IPS-18c (cell line): Measurements from ENCODE around the gene DMTF1.
"Not testable (repeated sequence)": the region's sequence is repeated elsewhere in the genome, so short reads cannot be mapped to it uniquely, and the experiment has no call there.

Experiments
- H3K4me3 ChIP-seq: 2 replicates; pipeline ENCODE4 v1.7.0; 2013; ENCODE audit warnings: low read depth, mild to moderate bottlenecking, low read length, moderate library complexity; ENCODE audit not compliant: insufficient read depth
- H3K9me3 ChIP-seq: one replicate; pipeline ENCODE4 v1.6.1; 2013; ENCODE audit warnings: mild to moderate bottlenecking, low read length, moderate library complexity; ENCODE audit not compliant: control insufficient read depth, insufficient read depth

The DMTF1 gene, protein sequence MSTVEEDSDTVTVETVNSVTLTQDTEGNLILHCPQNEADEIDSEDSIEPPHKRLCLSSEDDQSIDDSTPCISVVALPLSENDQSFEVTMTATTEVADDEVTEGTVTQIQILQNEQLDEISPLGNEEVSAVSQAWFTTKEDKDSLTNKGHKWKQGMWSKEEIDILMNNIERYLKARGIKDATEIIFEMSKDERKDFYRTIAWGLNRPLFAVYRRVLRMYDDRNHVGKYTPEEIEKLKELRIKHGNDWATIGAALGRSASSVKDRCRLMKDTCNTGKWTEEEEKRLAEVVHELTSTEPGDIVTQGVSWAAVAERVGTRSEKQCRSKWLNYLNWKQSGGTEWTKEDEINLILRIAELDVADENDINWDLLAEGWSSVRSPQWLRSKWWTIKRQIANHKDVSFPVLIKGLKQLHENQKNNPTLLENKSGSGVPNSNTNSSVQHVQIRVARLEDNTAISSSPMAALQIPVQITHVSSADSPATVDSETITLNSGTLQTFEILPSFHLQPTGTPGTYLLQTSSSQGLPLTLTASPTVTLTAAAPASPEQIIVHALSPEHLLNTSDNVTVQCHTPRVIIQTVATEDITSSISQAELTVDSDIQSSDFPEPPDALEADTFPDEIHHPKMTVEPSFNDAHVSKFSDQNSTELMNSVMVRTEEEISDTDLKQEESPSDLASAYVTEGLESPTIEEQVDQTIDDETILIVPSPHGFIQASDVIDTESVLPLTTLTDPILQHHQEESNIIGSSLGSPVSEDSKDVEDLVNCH

DNA sequence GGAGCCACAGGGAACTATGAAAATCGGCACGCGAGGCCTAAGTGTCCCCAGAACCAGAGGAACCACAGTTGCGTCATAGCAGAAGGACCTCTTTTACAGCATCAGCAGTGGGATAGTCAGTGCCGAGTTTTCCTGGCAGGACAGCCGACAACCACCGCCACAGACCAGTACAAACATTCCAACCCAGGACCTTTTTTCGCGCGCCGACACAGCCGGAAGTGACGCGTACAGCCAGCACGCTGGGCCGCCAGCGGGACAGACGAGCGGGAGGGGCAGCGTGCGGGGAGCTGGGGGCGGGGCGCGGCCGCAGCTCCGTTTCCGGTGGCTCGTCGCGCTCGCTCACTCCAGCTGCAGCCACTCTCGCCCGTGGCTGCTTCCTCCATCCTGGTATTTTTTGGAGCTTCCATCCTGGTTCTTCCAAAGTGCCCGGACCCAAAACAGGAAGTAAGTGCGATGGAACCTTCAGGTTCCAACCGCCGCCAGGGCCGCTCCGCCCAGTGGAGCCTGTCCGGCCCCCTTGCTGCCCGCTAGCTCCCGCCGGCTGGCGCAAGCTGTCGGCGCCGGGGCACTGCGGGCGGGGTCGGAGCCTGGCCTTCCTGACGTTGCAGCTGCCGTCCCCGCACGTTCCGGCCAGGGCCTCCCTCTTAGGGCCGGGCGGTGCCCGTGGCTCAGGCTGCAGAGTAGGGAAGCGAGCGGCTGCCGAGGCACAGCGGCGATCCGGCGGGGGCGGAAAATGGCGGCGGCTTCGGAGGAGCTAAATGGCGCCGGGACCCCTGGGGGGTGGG lies at the start of gene DMTF1:
Gene DMTF1, plus strand, starts transcription at position 342 of the 785 bp plus-strand sequence. CDS start 12,489 bp downstream, outside the sequence.
- Histone ChIP-seq H3K4me3 (peak within 1 kb of the TSS; percentile 98), H3K9me3 (no peaks in the 10 kb centered on the region)

DNA sequence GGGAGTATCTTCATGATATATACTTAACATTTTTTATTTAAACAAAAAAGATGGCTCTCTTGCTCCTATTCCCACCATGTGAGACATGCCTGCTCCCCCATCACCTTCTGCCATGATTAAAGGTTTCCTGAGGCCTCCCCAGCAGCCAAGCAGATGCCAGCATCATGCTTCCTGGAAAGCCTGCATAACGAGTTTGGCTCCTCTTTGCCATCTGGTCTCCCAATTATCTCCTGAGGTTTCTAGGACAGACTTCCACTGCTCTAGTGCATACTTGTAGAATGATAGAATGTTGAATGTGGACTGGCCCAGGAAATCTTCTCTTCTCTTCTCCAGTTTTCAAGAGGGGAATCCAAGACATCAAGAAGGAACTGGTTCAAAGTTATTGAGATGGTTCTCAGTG lies 46.9 kb upstream of the DMTF1 start:
- no peak overlapping the region for H3K4me3 ChIP-seq

DNA sequence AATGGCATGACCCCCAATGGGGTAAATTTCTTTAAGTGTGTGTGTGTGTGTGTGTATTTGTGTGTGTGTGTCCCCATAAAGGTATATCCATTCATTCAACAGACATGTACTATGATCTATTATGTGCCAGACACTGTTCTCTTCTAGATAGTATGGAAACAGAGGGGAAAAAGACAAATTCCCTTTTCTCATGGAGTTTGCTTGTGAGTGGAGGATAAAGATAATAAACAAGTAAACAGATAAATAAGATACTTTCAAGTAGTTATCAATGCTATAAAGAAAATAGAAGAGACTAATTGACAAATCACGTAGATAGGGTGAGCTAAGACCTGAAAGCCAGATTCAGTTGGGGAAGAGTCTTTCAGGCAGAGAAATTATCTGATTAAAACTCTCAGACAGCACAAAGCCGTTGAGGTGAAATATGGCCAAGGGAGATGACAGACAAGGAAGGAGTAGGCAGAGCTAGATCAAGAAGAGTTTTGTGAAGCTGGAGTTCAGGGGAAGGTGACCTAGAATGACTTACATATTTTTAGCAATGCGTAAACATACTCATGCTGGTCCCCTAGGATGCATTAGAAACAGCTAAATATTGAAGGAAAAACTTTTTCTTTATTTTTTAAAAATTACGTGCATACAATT lies 45.2 kb upstream of the DMTF1 start:
- Histone ChIP-seq H3K9me3 (no peaks in the 10 kb centered on the region), H3K4me3 (no peak overlapping the region)

More for the DNA sequence above, 46.9 kb upstream of the DMTF1 start:
- H3K9me3 ChIP-seq = no peaks in the 10 kb centered on the region

DNA sequence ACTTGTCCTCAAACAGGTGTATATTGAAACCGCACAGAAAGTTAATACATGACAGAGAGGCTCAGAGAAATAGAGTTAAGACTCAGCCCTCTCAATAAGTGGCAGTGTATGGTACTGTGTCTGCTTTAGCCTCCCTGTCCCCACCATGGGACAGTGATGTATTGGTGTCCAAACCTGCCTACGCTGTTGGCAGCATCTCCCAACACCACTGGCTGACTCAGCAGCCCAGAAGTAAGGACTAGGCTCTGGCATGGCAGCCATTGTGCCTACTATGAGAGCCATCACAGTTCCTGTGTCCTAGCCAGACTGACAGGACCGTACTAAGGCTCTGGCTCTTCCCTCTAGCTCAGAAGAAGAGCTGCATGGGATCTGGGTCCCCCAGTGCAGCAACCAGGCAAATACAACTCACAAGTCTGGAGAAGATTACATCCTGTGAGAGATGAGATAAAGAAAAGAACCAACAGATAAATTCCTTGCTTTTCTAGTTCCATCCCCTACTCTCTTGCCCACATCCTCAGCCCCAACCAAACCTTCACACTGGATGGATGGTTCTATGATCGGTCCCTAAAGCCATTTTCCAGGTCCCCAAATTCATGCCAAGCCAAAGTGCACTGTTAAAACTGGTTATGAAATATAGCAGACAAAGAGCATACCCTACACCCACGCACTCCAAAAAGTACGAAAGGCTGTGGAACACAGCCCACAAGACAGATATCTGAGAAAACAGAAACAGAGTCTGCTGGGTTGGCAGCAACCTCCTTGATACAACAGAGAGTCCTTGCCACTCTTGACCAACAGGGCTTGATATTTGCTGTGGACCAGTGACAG lies 44.1 kb upstream of the DMTF1 start:
- Histone ChIP-seq H3K9me3 (no peaks in the 10 kb centered on the region), H3K4me3 (no peak overlapping the region)

DNA sequence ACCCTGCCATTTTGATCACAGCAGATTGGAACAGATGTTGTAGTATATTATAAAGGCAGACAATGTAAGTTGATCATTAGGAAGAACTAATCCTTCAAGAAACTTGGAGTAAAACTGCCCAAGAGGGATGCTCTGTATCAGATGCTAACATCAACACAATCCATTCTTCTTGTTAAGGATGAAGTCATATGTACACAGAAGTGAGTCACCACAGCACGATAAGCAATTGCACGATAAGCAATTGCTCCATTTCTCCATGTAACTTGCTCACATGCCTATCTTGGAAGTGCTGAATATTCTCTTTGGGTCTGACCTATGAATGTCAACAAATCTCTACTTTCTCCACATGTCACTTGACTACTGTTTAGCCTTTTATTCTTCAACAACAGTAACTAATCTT lies 41.5 kb upstream of the DMTF1 start:
- Histone ChIP-seq H3K9me3 (peaks cover 2% of the 10 kb centered on the region), H3K4me3 (no peak overlapping the region)

DNA sequence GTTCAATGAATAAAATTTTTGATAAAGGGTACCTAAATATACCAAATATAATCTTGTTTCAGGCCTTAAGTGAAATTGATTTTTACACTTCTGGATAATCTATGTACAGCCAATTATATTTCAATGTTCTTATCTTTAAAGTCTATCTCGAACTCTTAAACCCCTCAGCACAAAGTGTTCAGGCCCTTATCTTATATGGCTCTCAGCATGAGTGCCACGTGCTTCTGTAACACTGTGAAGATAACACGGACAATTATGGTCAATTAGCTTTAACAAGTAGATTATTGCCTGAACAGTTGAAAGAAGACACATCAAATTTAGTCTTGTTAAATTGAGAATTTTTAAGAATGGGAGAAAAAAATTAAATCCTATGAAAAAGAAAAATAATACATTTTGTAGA lies 40.4 kb upstream of the DMTF1 start:
- Histone ChIP-seq H3K9me3 (peaks cover 2% of the 10 kb centered on the region), H3K4me3 (no peak overlapping the region)

DNA sequence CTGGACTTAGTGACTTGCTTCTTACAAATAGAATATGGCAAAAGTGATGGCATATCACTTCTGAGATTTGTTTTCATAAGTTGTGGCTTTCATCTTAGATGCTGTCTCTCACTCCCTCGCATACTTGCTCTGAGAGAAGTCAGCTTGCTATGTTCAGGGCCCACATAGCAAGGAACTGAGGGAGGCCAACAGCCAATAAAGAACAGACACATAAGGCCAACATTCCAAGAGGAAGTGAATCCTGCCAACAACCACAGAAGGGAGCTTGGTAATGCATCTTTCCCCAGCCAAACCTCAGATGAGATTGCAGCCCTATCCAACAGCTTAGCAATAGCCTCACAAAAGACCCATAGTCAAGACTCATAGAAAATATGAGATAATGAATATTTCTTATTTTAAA lies 39.2 kb upstream of the DMTF1 start:
- Histone ChIP-seq H3K9me3 (peaks cover 2% of the 10 kb centered on the region), H3K4me3 (no peak overlapping the region)

DNA sequence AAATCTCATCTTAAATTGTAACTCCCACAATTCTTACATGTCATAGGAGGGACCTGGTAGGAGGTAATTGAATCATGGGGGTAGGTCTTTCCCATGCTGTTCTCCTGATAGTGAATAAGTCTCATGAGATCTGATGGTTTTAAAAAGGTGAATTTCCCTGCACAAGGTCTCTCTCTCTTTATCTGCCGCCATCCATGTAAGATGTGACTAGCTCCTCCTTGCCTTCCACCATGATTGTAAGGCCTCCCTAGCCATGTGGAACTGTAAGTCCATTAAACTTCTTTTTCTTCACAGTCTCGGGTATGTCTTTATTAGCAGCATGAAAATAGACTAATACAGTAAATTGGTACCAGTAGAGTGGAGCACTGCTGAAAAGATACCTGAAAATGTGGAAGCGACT lies 38.3 kb upstream of the DMTF1 start:
- H3K9me3 ChIP-seq, H3K4me3 ChIP-seq: not testable (repeated sequence)

DNA sequence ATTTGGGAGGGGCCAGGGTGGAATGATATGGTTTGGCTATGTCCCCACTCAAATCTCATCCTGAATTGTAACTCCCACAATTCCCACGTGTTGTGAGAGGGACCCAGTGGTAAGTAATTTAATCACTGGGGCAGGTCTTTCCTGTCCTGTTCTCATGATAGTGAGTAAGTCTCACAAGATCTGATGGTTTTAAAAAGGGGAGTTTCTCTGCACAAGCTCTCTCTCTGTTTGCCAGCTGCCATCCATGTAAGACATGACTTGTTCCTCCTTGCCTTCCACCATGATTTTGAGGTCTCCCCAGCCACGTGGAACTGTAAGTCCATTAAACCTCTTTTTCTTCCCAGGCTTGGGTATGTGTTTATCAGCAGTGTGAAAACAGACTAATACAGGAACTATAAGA lies 36.5 kb upstream of the DMTF1 start:
- not testable (repeated sequence) for H3K4me3 ChIP-seq, H3K9me3 ChIP-seq

DNA sequence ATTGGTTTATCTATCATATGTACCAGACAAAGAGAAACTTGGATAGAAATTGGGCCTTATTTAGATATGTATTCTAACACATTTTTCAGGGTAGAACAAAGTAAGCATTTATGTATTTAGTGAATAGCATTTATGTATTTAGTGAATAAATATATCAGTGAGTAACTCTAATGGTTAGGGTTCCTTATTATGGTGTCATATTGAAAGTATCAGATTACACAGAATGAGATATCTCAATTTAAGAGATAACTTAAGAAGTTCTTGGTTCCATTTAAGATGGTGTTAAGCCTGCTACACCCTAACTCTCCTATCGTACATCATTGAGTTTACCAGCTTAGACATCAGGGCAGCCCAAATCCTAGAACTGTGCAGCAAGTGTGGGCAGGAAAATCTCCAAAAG lies 35.9 kb upstream of the DMTF1 start:
- peaks cover 2% of the 10 kb centered on the region for H3K9me3 ChIP-seq
- no peak overlapping the region for H3K4me3 ChIP-seq

DNA sequence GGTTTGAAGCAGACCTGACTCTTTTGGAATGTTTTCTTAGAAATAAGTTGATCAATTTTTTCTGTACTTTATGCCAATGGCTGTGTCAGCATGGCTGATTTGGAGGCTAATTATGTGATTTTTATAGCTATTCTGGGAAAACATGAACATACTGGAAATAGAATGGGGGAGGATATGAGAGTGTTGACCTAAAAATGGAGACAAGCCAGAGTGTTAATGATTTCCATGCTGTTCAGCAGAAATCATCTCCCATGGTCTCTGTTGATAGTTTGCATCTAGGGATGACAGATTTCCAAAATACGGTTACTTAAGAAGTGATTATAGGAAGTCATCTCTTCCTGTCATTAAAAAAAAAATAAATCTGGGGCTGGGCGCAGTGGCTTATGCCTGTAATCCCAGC lies 32.7 kb upstream of the DMTF1 start:
- Histone ChIP-seq H3K9me3 (peaks cover 2% of the 10 kb centered on the region), H3K4me3 (no peak overlapping the region)

DNA sequence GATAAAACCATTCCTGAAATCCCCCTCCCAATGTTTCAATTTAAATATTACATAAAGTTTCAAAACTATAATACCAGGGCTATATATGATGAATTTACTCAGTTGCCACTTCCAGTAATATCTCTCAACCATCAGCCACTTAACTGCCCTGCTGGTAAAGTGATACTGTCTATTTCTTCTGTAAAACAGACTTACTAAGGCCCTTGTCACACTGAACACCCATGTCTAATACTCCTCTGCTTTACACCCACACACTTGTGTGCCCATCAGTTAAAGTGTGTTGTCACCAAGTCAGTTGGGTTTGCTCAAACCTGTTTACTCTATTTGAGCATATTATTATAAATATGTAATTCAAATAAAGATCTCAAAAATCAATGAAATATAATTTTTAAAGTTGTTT lies 29.1 kb upstream of the DMTF1 start:
- Histone ChIP-seq H3K4me3 (no peak overlapping the region), H3K9me3 (no peaks in the 10 kb centered on the region)

DNA sequence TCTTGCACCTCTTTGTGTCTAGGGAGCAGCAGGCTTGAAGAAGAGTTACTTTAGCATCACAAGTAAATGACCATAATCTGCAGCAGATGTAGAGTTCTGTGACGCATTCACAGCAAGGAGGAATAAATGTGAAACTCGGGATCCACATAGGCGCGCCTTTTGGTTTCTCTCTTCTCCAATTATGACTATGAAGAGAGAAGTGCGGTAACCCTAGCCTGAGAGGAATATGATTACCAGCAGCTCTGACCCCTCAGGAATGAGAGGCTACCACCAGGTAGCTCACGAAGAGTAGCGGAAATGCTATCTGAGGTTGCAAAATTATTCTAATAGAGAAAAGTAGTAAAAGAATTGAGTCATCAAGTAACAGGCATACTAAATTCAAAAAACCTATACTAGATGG lies 25.2 kb upstream of the DMTF1 start:
- Histone ChIP-seq H3K4me3 (no peak overlapping the region), H3K9me3 (no peaks in the 10 kb centered on the region)

DNA sequence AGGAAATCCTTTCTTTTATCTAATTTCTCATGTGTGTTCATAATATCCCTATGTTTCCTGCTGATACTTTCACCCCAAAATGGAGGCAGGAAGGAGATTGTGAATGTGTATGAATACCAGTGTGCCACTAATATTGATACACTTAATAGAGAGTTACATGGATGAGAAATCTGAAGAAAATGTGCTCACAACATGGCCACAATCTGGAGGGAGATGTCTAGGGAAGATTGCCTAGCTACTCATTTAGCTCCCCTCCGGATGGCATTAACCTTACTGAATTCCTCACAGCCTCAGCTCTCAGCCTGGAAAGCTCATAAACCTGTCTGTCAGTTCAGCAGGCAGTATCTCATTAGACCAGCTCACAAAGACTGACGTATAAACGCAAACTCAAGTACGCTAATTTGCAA lies 23.4 kb upstream of the DMTF1 start:
- Histone ChIP-seq H3K4me3 (no peak overlapping the region; the same call in 1 of the 2 replicates), H3K9me3 (no peaks in the 10 kb centered on the region)

DNA sequence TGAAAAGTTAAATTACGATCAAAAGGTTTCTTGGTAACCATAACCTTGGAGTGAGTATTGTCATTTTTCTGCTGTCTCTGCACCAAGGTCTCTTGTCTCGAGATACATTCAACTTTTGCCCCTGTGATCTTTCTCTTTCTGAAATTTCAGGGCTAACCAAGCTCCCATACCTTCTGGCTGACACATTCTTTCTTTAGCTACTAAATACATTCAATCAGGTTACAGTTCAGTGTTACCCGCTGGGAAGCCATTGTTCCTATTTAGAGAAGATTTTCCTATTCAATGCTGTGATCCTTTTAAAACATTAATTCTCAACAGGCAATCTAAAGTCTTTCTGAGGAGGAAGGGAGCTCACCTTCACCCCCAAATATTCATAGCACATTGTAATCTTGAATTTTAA lies 22.9 kb upstream of the DMTF1 start:
- Histone ChIP-seq H3K9me3 (no peaks in the 10 kb centered on the region), H3K4me3 (no peak overlapping the region; the same call in 1 of the 2 replicates)

DNA sequence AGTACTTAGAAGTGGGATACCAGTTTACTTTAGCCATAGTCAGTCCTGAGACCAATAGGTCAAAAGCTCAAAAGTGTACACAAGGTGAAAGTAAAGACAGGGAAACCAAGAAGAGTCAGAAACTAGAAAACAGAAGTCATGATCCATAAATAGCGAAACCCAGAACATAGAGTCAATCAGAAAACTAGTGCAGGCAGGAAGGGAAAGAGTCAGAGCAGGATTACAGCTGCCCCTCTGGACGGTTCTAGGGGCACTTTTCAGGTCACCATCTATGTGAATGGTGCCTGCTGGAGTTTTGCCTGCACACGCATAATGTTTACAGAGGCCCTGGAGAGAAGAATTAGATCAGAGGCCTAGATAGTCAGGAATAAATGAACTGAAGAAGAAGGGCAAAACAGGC lies 22.4 kb upstream of the DMTF1 start:
- no peak overlapping the region for H3K4me3 ChIP-seq
- no peaks in the 10 kb centered on the region for H3K9me3 ChIP-seq
